Heart right ventricle (tissue), 16 donors: ENCODE data around the gene UBD. TPM values are rescaled to one million over a fixed set of nuclear protein-coding genes. Genes with fewer than 3 reads are reported as not detected.

Experiments
- ATAC-seq, 8 donors: fragments of 200-7000 bp; cut with Tn5 transposase; one replicate each; pipeline ENCODE4 v1.9.1; 2020; ENCODE audit warnings: mild to moderate bottlenecking in 8 of 8, moderate library complexity in 8 of 8, moderate number of reproducible peaks in 1 of 8
- DNase-seq, 2 donors: peaks; one replicate each; pipeline ENCODE4 v3.0.0-alpha.2; 2020
- H3K27ac ChIP-seq, 10 donors: fragments of 200-600 bp; sonication (generic) in 2 of 10; one replicate each; pipeline versions ENCODE4 v1.5.0 to v1.8.0; 2020 to 2022; ENCODE audit warnings: mild to moderate bottlenecking in 3 of 10
- H3K27me3 ChIP-seq, 7 donors: fragments of 200-600 bp; one replicate each; pipeline ENCODE4 v1.8.0; 2021 to 2022; ENCODE audit warnings: mild to moderate bottlenecking in 2 of 7
- H3K36me3 ChIP-seq, 9 donors: fragments of 200-600 bp; sonication (generic) in 1 of 9; one replicate each; pipeline versions ENCODE4 v1.5.0 to v1.8.0; 2020 to 2022; ENCODE audit warnings: mild to moderate bottlenecking in 2 of 9
- H3K4me1 ChIP-seq, 9 donors: fragments of 200-600 bp; sonication (generic) in 1 of 9; one replicate each; pipeline versions ENCODE4 v1.5.0 to v1.8.0; 2020 to 2022; ENCODE audit warnings: mild to moderate bottlenecking in 4 of 9
- H3K4me3 ChIP-seq, 10 donors: fragments of 200-600 bp; sonication (generic) in 2 of 10; one replicate each; pipeline versions ENCODE4 v1.5.0 to v1.8.0; 2020 to 2022; ENCODE audit warnings: mild to moderate bottlenecking in 7 of 10, moderate library complexity in 2 of 10
- H3K9me3 ChIP-seq, 11 donors: fragments of 200-600 bp in 10 of 11; sonication (generic) in 2 of 11; one replicate each; pipeline versions ENCODE4 v1.5.0 to v1.8.0; 2013 to 2022; ENCODE audit warnings: mild to moderate bottlenecking in 2 of 11, control low read depth in 1 of 11, moderate library complexity in 1 of 11
- CTCF ChIP-seq, 9 donors: fragments of 200-600 bp; sonication (generic) in 2 of 9; IDR thresholded peaks; one replicate each; pipeline versions ENCODE4 v1.5.0 to v1.8.0; 2021 to 2022; ENCODE audit warnings: antibody characterized with exemption in 9 of 9, mild to moderate bottlenecking in 5 of 9, moderate library complexity in 1 of 9
- WGBS, 2 donors: extraction: QIAGEN DNeasy Blood & Tissue Kit; methylation state at CpG; one replicate each; pipeline ENCODE4 v1.1.7; 2013; ENCODE audit warnings: inconsistent platforms in 1 of 2; 5-methylcytosine and 5-hydroxymethylcytosine counted together
- intact Hi-C, 10 donors: fragments of 100-400 bp; cut with DNase I; formaldehyde crosslinking; loops; one replicate each; pipeline versions ENCODE4 v1.11.1 to v1.14.2; 2022
- long read RNA-seq, 3 donors: library from polyadenylated mRNA; unstranded; transcript quantifications; one replicate each; pipeline ENCODE4 v2.0.0, GENCODE V29; 2020 to 2021
- polyA plus RNA-seq, 2 donors: library from polyadenylated mRNA; stranded (reverse); fragments of 200-250 nt; gene quantifications; one replicate each; pipeline ENCODE4 v1.2.3, GENCODE V29; 2013
- total RNA-seq, 10 donors: library from RNA; stranded (reverse); fragmentation: NEBNext Ultra II Directional in 3 of 10; extraction: Animal tissue kit (Norgen Biotek cat#: 25700) in 3 of 10; gene quantifications; one replicate each; pipeline versions ENCODE4 v1.2.1 to v1.2.4, GENCODE V29; 2021 to 2023
- donor health status: Arrhythmogenic right ventricular cardiomyopathy.
- donor health status: ischemic (EF 13 %, LVEDD 7.1; RV severe dilation, severe dysfunction).
- donor health status: healthy with polysubstance abuse.
- donor health status: DM: no; HTN: yes; CAD: no.
- donor health status: DM: no; HTN: no; CAD: no.
- donor health status: ischemic (EF 25% LVEDD 6.9; RV normal size, moderate dysfunction).
- donor health status: ischemic (EF 25% LVEDD 5.7; RV mildly dilated, moderate dysfunction).
- donor health status: healthy.
- donor health status: DM: yes; HTN: yes; CAD: no.
- donor health status: Ischemic cardiomyopathy.
- donor health status: ischemic (EF 35%, LVEDD 5.7; RV mildly dilated, moderate dysfunction).
- donor health status: nonischemic (EF 11% LVEDD 7.7; RV severe dilation, severe dysfunction).
- donor health status: DM: yes; HTN: yes; CAD: no.
- donor health status: PGD.
- donor health status: ischemic (EF 29% LVEDD 5.4; RV normal size, mild dysfunction).
- donor health status: nonischemic (EF 23%, LVEDD 6.1; RV moderate dilation, normal function).

UBD gene
- total RNA-seq (10 to 100 TPM in 1 of 10 donors, under 1 TPM in 3, not detected in 6; 0.23 to 53.8 (median 0.48) TPM), polyA plus RNA-seq (under 1 TPM in 1 of 2 donors, not detected in 1; 0.33 TPM)
- long read RNA-seq, donor 1 = 0 reads
- long read RNA-seq, donor 2 = 0 reads
- long read RNA-seq, donor 3 = 0 reads

- no peak for DNase-seq
- 71 to 73% methylated on average over 6 of the region's 6 CpGs for WGBS, 2 donors
- no peak for TF ChIP-seq CTCF (IDR thresholded peaks at IDR 0.05)
- peak within 1 kb of the TSS in 1 of 10 donors; percentile 16 for H3K4me3 ChIP-seq
- no peaks in the 10 kb centered on the region for H3K9me3 ChIP-seq
- H3K27ac ChIP-seq = no peak within 1 kb of the TSS
- no peak for ATAC-seq
- H3K36me3 ChIP-seq = no peaks in the 10 kb centered on the region
- intact Hi-C loops = no loop called here
- peaks cover 0 to 6% (median 0%) of the 10 kb centered on the region in 9 donors for H3K4me1 ChIP-seq
- H3K27me3 ChIP-seq = peaks cover 0 to 94% (median 40%) of the 10 kb centered on the region in 7 donors
Measured at GRCh38 chr6:29559524-29560287, at the start of gene UBD. UBD (minus strand) TSS chr6:29559732; CDS start chr6:29559701, 31 bp downstream.

- Histone ChIP-seq H3K9me3 (no peaks in the 10 kb centered on the region), H3K27me3 (no peaks in the 10 kb centered on the region), H3K27ac (no peak overlapping the region), H3K4me1 (no peaks in the 10 kb centered on the region), H3K4me3 (no peak overlapping the region), H3K36me3 (peaks cover 0 to 100% (median 50%) of the 10 kb centered on the region in 9 donors)
- DNase-seq (no peak), ATAC-seq (no peak)
- TF ChIP-seq CTCF (IDR thresholded peaks at IDR 0.05) = no peak
- intact Hi-C loops = no loop called here
Measured at GRCh38 chr6:29608131-29608530, 48.6 kb upstream of the UBD start.

- H3K27me3 ChIP-seq = no peaks in the 10 kb centered on the region
- no peak overlapping the region for H3K27ac ChIP-seq
- intact Hi-C loops = no loop called here
- TF ChIP-seq CTCF (IDR thresholded peaks at IDR 0.05) = no peak
- no peak overlapping the region for H3K4me3 ChIP-seq
- H3K4me1 ChIP-seq = no peaks in the 10 kb centered on the region
- 93 to 96% methylated on average over 2 of the region's 2 CpGs for WGBS, 2 donors
- H3K36me3 ChIP-seq = peaks cover 0 to 89% (median 33%) of the 10 kb centered on the region in 9 donors
- DNase-seq (no peak), ATAC-seq (no peak)
- H3K9me3 ChIP-seq = no peaks in the 10 kb centered on the region
Measured at GRCh38 chr6:29603930-29604329, 44.4 kb upstream of the UBD start.

- no peak for DNase-seq
- Histone ChIP-seq H3K9me3 (no peaks in the 10 kb centered on the region), H3K27ac (no peak overlapping the region), H3K4me3 (no peak overlapping the region), H3K4me1 (no peaks in the 10 kb centered on the region), H3K27me3 (no peaks in the 10 kb centered on the region), H3K36me3 (peaks cover 0 to 84% (median 29%) of the 10 kb centered on the region in 9 donors)
- intact Hi-C loops = no loop called here
- no peak for ATAC-seq
- 91 to 92% methylated on average over 11 of the region's 11 CpGs for WGBS, 2 donors
- TF ChIP-seq CTCF (IDR thresholded peaks at IDR 0.05) = no peak
Measured at GRCh38 chr6:29603456-29603855, 43.9 kb upstream of the UBD start.
